ENCODE results near the gene DGAT2. TPM values are rescaled to one million over a fixed set of nuclear protein-coding genes. Genes with fewer than 3 reads are reported as not detected.

DGAT2 gene
- total RNA-seq, 1 donor from 2014 or later: 1.3 TPM

DNA sequence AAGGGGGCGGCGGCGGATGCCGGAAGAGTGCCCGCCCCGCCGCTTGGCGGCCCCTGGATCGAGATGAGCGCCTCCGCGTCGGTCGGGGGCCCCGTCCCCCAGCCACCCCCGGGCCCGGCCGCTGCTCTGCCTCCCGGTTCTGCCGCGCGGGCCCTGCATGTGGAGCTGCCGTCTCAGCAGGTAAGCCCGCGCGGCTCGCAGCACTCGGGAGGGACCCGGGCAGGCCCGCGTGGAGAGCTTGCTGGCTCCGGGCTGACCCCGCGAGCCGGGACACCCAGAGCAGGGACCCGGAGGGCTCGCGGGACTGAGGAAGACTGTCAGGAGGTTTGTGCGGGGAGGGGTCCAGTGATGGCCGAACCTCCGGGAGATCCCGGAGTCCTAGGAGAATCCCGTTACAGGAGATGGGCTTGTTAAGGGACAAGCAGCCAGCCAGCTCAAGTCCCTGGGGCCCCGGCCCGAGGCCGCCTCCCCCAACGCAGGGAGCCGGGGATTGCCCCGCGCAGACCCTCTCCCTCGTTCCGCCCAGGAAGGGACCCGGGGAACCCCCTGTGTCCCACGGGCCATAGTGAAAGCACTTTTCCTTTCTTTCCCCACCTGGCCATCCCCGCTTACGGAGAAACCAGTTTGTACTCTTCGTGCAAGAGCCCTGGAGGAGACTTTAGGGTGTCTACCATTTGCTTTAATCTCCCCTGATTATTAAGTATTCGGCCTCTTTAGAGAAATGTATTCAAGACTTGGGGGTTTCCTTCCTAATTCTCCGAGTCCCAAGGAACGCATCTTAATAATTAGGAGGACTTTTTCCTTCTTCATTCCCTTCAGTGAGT, 47.0 kb downstream of the DGAT2 start:
- DNase-seq (ENCODE audit: low spot score): no peak

DNA sequence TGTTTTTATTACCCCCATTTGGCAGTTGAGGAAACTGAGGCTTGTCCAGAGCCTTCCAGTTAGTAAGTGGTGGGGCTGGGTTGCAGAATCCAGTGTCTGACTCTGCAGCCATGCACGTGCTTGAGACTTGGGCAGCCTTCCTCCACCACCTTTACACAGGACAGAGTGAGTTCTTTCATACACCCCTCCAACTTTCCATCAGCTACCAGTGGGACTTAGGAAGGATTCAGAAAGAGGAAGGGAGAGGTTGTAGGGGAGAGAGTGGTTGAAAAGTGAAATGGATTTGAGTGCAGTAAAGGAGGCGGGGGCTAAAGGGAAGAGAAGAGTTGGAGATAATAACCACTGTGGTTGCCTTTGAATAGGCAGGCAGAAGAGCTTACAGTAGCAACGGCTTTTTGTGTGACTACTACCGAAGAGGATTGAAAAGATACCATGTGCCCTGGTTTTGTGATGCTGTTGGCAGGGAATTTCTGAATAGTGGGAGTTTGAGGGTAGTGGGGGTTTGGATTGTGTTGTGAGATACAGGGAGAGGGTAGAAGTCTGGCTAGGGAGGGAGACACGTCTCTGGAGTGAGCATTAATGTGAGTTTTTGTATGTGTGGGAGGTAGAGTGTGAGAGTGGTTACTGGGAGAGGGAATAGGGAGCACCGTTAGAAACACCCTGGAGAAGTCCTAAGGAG, 48.1 kb downstream of the DGAT2 start:
- Mint-ChIP-seq H3K4me1 (ENCODE audit: low read depth) (peaks cover 31% of the 10 kb centered on the region), H3K9me3 (ENCODE audit: low read depth) (no peaks in the 10 kb centered on the region), H3K27ac (ENCODE audit: unreplicated experiment) (no peak overlapping the region), H3K4me3 (ENCODE audit: unreplicated experiment) (no peak overlapping the region), H3K36me3 (ENCODE audit: low read depth) (no peaks in the 10 kb centered on the region), H3K27me3 (ENCODE audit: low read depth) (no peaks in the 10 kb centered on the region)
- DNase-seq (ENCODE audit: low spot score): no peak
- TF ChIP-seq, protein P1, sequence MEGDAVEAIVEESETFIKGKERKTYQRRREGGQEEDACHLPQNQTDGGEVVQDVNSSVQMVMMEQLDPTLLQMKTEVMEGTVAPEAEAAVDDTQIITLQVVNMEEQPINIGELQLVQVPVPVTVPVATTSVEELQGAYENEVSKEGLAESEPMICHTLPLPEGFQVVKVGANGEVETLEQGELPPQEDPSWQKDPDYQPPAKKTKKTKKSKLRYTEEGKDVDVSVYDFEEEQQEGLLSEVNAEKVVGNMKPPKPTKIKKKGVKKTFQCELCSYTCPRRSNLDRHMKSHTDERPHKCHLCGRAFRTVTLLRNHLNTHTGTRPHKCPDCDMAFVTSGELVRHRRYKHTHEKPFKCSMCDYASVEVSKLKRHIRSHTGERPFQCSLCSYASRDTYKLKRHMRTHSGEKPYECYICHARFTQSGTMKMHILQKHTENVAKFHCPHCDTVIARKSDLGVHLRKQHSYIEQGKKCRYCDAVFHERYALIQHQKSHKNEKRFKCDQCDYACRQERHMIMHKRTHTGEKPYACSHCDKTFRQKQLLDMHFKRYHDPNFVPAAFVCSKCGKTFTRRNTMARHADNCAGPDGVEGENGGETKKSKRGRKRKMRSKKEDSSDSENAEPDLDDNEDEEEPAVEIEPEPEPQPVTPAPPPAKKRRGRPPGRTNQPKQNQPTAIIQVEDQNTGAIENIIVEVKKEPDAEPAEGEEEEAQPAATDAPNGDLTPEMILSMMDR (IDR thresholded peaks at IDR 0.05): no peak

More for the DNA sequence above, 47.0 kb downstream of the DGAT2 start:
- TF ChIP-seq, protein P1 (IDR thresholded peaks at IDR 0.05): peak; percentile 37
- Mint-ChIP-seq H3K9me3 (ENCODE audit: low read depth) (no peaks in the 10 kb centered on the region), H3K36me3 (ENCODE audit: low read depth) (no peaks in the 10 kb centered on the region), H3K27ac (ENCODE audit: unreplicated experiment) (peak overlapping the region; percentile 93), H3K4me1 (ENCODE audit: low read depth) (peaks cover 23% of the 10 kb centered on the region), H3K4me3 (ENCODE audit: unreplicated experiment) (no peak overlapping the region), H3K27me3 (ENCODE audit: low read depth) (no peaks in the 10 kb centered on the region)

DNA sequence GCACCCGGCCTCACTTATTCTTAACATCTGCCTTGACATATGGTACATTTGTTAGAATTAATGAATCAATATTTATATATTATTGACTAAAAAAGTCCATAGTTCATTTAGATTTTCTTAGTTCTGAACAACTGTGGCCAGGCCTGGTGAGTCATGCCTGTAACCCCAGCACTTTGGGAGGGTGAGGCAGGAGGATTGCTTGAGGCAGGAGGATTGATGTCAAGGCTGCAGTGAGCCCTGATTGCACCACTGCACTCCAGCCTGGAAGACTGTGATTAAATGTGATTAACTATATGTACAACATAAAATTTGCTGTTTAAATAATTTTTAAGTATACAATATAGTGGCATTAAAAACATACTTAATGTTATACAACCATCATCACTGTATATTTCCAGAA, 52.1 kb downstream of the DGAT2 start:
- no peaks in the 10 kb centered on the region for H3K27me3 Mint-ChIP-seq (ENCODE audit: low read depth)
- no peak overlapping the region for H3K4me3 Mint-ChIP-seq (ENCODE audit: unreplicated experiment)
- no peak overlapping the region for H3K27ac Mint-ChIP-seq (ENCODE audit: unreplicated experiment)
- H3K4me1 Mint-ChIP-seq (ENCODE audit: low read depth): peaks cover 31% of the 10 kb centered on the region
- H3K36me3 Mint-ChIP-seq (ENCODE audit: low read depth): no peaks in the 10 kb centered on the region
- H3K9me3 Mint-ChIP-seq (ENCODE audit: low read depth): no peaks in the 10 kb centered on the region
- DNase-seq (ENCODE audit: low spot score): no peak
- TF ChIP-seq, protein P1 (IDR thresholded peaks at IDR 0.05): no peak

DNA sequence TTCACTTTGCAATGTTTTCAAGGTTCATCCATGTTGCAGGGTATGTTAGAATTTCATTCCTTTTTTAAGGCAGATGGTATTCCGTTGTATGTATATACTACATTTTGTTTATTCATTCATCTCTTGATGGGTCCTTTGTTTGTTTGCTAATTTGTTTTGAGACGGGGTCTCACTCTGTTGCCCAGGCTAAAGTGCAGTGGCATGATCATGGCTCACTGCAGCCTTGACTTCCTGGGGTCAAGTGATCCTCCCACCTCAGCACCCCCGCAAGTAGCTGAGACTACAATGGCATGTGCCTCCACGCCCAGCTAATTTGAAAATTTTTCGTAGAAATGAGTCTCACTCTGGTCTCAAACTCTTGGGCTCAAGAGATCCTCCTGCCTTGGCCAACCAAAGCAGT, 52.6 kb downstream of the DGAT2 start:
- DNase-seq (ENCODE audit: low spot score): no peak
- Mint-ChIP-seq H3K4me3 (ENCODE audit: unreplicated experiment) (no peak overlapping the region), H3K36me3 (ENCODE audit: low read depth) (no peaks in the 10 kb centered on the region), H3K27ac (ENCODE audit: unreplicated experiment) (peak overlapping the region; percentile 20), H3K4me1 (ENCODE audit: low read depth) (peaks cover 35% of the 10 kb centered on the region), H3K9me3 (ENCODE audit: low read depth) (no peaks in the 10 kb centered on the region), H3K27me3 (ENCODE audit: low read depth) (no peaks in the 10 kb centered on the region)
- TF ChIP-seq, protein P1 (IDR thresholded peaks at IDR 0.05): no peak

DNA sequence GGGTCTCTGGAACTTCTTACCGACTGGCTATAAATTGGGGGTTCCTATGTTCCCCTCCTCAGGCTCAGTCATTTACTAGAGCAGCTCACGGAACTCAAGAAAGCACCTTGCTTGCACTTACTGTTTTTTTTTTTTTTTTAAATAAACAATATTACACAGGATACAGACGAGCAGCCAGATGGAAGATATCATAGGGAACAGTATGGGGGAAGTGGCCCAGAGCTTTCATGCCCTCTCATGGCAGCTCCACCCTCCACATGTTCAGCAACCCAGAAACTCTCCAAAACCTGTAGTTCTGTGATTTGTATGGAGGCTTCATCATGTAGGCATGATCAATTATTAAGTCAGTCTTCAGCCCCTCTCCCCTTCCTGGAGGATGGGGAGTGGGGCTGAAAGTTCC, 54.0 kb downstream of the DGAT2 start:
- H3K4me3 Mint-ChIP-seq (ENCODE audit: unreplicated experiment): no peak overlapping the region
- no peaks in the 10 kb centered on the region for H3K9me3 Mint-ChIP-seq (ENCODE audit: low read depth)

More for the DNA sequence above, 54.0 kb downstream of the DGAT2 start:
- Mint-ChIP-seq H3K36me3 (ENCODE audit: low read depth) (no peaks in the 10 kb centered on the region), H3K27ac (ENCODE audit: unreplicated experiment) (no peak overlapping the region), H3K4me1 (ENCODE audit: low read depth) (peaks cover 49% of the 10 kb centered on the region), H3K27me3 (ENCODE audit: low read depth) (no peaks in the 10 kb centered on the region)
- TF ChIP-seq, protein P1 (IDR thresholded peaks at IDR 0.05): no peak
- no peak for DNase-seq (ENCODE audit: low spot score)

All from chondrocyte (in vitro differentiated cells).